ENCODE results near the gene TUBE1. TPM values are rescaled to one million over a fixed set of nuclear protein-coding genes. Genes with fewer than 3 reads are reported as not detected.

Gene TUBE1
- total and polyA plus RNA-seq, 8 donors = 14.2 to 55.1 (median 44.6) TPM

DNA sequence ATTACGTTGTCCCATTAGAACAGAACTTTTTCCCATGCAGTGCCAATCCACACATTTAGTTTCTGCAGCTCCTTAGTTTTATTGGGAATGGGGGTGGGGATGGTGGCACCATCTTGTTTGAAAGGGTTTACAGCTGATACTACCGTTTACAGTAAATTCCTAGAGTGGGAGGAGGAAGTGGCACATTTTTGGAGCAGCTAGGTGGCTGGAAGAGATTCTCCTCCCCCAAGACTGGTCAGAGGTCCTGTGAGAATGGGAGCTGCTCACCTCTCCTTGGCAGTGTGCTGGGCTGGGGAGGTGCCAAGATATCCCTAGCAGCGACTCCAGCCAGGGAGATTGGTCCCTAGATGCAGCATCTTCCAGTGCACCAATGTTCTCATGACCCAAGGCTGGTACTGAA is 45.7 kb downstream of the TUBE1 start:
- intact Hi-C loops (cut with DNase I) = loop anchor here in 1 of 2 donors (5.0 kb wide), 1 partner anchor 334 kb away; no protein-coding TSS in a partner anchor
- H3K36me3 ChIP-seq = no peaks in the 10 kb centered on the region
- no peak for DNase-seq

GRCh38 chr6:112040956-112041355 is 46.3 kb downstream of the TUBE1 start:
- no peaks in the 10 kb centered on the region for H3K36me3 ChIP-seq
- no peaks in the 10 kb centered on the region for H3K9me3 ChIP-seq
- H3K27me3 ChIP-seq = no peaks in the 10 kb centered on the region
- no peak overlapping the region for H3K4me3 ChIP-seq
- no peak for DNase-seq
- ATAC-seq = no peak
- peaks cover 0 to 6% of the 10 kb centered on the region in 2 donors for H3K4me1 ChIP-seq
- no peak overlapping the region for H3K27ac ChIP-seq
- TF ChIP-seq CTCF (IDR thresholded peaks at IDR 0.05) = no peak
- intact Hi-C loops (cut with DNase I) = loop anchor here in 1 of 2 donors (5.0 kb wide), 1 partner anchor 334 kb away; no protein-coding TSS in a partner anchor

More for the DNA sequence above, 45.7 kb downstream of the TUBE1 start:
- H3K9me3 ChIP-seq = no peaks in the 10 kb centered on the region
- no peak for ATAC-seq
- no peak overlapping the region for H3K4me3 ChIP-seq
- TF ChIP-seq CTCF (IDR thresholded peaks at IDR 0.05) = no peak
- H3K4me1 ChIP-seq = peaks cover 0 to 6% of the 10 kb centered on the region in 2 donors
- H3K27ac ChIP-seq = no peak overlapping the region
- no peaks in the 10 kb centered on the region for H3K27me3 ChIP-seq

GRCh38 chr6:112039431-112039770 is 47.9 kb downstream of the TUBE1 start:
- no peaks in the 10 kb centered on the region for H3K27me3 ChIP-seq
- H3K36me3 ChIP-seq = no peaks in the 10 kb centered on the region
- H3K9me3 ChIP-seq = no peaks in the 10 kb centered on the region
- DNase-seq (no peak), ATAC-seq (no peak)
- intact Hi-C loops (cut with DNase I) = no loop called here
- no peak for TF ChIP-seq CTCF (IDR thresholded peaks at IDR 0.05)
- no peak overlapping the region for H3K27ac ChIP-seq
- peaks cover 0 to 6% of the 10 kb centered on the region in 2 donors for H3K4me1 ChIP-seq
- H3K4me3 ChIP-seq = no peak overlapping the region

- no peak for TF ChIP-seq CTCF (IDR thresholded peaks at IDR 0.05)
- intact Hi-C loops (cut with DNase I) = no loop called here
- no peak for ATAC-seq
Observed at GRCh38 chr6:112038756-112039430, 48.4 kb downstream of the TUBE1 start.

DNA sequence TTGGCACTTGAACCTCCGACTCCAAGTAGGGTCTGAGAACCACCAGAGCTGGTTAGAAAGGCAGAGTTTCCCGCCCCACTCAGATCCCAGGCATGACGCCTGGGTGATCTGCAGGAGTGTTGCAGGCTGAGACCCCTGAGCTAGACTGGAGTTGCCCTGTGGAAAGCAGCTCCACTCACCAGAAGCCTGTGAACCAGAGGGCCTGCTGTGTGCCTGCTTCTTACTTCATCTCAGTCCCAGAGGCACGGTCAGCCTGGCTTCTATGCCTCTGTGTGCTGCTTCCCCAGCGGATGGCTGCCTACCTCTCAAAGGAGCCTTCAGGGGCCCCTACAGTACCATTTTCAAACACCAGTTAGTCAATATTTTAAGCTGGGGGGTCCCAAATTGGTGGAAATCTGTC is 49.0 kb downstream of the TUBE1 start:
- Histone ChIP-seq H3K36me3 (no peaks in the 10 kb centered on the region), H3K27me3 (no peaks in the 10 kb centered on the region), H3K4me3 (no peak overlapping the region), H3K27ac (no peak overlapping the region), H3K4me1 (peaks cover 0 to 6% of the 10 kb centered on the region in 2 donors), H3K9me3 (no peaks in the 10 kb centered on the region)
- ATAC-seq (no peak), DNase-seq (no peak)
- intact Hi-C loops (cut with DNase I) = no loop called here
- no peak for TF ChIP-seq CTCF (IDR thresholded peaks at IDR 0.05)

More at GRCh38 chr6:112038756-112039430, 48.4 kb downstream of the TUBE1 start:
- Histone ChIP-seq H3K36me3 (no peaks in the 10 kb centered on the region), H3K4me3 (no peak overlapping the region), H3K4me1 (peaks cover 0 to 6% of the 10 kb centered on the region in 2 donors), H3K27ac (no peak overlapping the region), H3K27me3 (no peaks in the 10 kb centered on the region), H3K9me3 (no peaks in the 10 kb centered on the region)
- DNase-seq = no peak
